GM21619 (cell line): ENCODE measurements around the gene CCDC181.
A peak's percentile ranks its signal among the peaks of the same experiment; 100 is the strongest.
"Not testable (repeated sequence)": the region's sequence is repeated elsewhere in the genome, so short reads cannot be mapped to it uniquely, and the experiment has no call there.

Experiments used
- ATAC-seq: cut with Tn5 transposase; IDR thresholded peaks from one replicate; pipeline ENCODE4 v1.9.1; 2021; ENCODE audit not compliant: unreplicated experiment

The CCDC181 gene

GRCh38 chr1:169427081-169427641, at the start of gene CCDC181:
CCDC181 (minus strand) TSS chr1:169427474; CDS start chr1:169424927, 2,547 bp downstream.
- peak; percentile 73 for ATAC-seq

GRCh38 chr1:169475806-169476387, 48.6 kb upstream of the CCDC181 start:
- no peak for ATAC-seq

- no peak for ATAC-seq
These were observed 47.2 kb upstream of the CCDC181 start for GRCh38 chr1:169474302-169474995.

GRCh38 chr1:169473347-169473746, 46.1 kb upstream of the CCDC181 start:
- no peak for ATAC-seq

GRCh38 chr1:169472738-169473137, 45.5 kb upstream of the CCDC181 start:
- no peak for ATAC-seq

- ATAC-seq, result no peak
These were observed 41.7 kb upstream of the CCDC181 start for GRCh38 chr1:169468982-169469381.

GRCh38 chr1:169466259-169467230, 39.3 kb upstream of the CCDC181 start:
- no peak for ATAC-seq

- no peak for ATAC-seq
These were observed 38.0 kb upstream of the CCDC181 start for GRCh38 chr1:169465281-169465680.

GRCh38 chr1:169462385-169462784, 35.1 kb upstream of the CCDC181 start:
- ATAC-seq, result no peak

- ATAC-seq, result no peak
These were observed 34.2 kb upstream of the CCDC181 start for GRCh38 chr1:169461390-169462000.

- no peak for ATAC-seq
These were observed 33.0 kb upstream of the CCDC181 start for GRCh38 chr1:169460191-169460833.

GRCh38 chr1:169457443-169457842, 30.2 kb upstream of the CCDC181 start:
- ATAC-seq, result no peak

GRCh38 chr1:169456029-169456428, 28.8 kb upstream of the CCDC181 start:
- ATAC-seq, result no peak

- no peak for ATAC-seq
These were observed 25.6 kb upstream of the CCDC181 start for GRCh38 chr1:169452921-169453320.

GRCh38 chr1:169451218-169451824, 24.0 kb upstream of the CCDC181 start:
- no peak for ATAC-seq

GRCh38 chr1:169443923-169444322, 16.6 kb upstream of the CCDC181 start:
- no peak for ATAC-seq

GRCh38 chr1:169426174-169426705, 1.0 kb downstream of the CCDC181 start:
- no peak for ATAC-seq

GRCh38 chr1:169421309-169421708, 6.0 kb downstream of the CCDC181 start:
- no peak for ATAC-seq

GRCh38 chr1:169414952-169415351, 12.3 kb downstream of the CCDC181 start:
- no peak for ATAC-seq

GRCh38 chr1:169408340-169408739, 18.9 kb downstream of the CCDC181 start:
- ATAC-seq, result not testable (repeated sequence)
